Measurements from ENCODE around the gene KIAA1549.

KIAA1549 gene

DNA sequence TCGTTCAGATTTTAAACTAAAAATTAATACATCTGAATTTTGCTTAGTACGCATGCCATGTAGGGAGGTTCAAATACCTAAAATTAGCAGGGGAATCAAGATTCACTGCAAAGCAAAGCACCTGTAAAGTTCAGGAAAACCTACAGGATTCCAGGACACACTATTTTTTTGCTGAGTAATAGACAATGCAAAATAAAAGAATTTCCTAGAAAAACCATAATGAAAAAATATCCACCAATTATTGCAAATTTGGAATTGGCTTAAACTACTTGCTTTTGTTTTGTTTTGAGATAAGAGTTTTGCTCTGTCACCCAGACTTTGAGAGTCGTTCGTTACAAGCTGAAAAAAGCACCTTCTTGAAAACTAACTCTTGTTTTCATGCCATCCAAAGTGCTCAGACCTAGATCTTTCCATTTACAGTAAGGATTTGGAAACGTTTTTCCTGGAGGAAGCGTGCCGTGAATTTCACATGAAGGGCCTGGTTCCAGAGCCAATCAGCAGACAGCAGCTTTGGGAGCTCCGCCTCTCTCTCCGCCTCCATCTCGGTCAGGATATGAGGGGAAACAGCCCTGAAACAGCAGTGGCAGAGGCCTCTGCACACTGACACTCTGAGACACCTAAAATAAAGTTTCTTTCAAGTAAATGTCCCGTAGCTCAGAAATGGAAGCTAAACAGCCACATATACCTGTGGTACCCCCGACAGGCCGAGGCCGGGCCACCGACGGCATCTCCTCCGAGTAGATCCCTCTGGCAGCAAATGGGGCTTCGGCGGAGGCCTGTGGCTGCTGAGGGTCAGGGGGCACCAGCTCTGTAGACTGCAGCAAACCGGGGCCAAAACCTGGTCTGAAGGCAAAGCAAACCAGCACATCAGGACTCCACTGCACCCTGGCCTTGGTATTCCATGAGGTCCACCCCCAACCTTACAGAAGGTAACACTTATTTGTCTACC lies 137.3 kb downstream of the KIAA1549 start:
- DNase-seq (ENCODE audit: insufficient read length, low spot score) (no peak), FAIRE-seq (no peak)
- TF ChIP-seq POLR2A (IDR thresholded peaks at IDR 0.05; ENCODE audit: low read depth, low read length): no peak

DNA sequence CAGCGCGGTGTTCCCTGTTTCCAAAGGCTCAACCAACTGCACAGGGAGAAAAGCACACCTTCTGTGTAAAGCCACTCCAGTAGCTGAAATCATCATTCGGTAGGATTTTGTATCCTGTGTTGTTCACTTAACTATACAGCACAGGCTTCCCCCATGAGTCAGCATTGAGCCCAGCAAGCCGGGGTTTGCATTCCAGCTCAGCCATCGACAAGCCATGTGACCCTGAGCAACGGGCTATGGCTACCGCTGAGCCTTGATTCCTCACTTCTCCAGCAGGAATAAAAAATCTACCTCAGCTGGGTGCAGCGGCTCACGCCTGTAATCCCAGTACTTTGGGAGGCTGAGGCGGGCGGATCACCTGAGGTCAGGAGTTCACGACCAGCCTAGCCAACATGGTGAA lies 139.1 kb downstream of the KIAA1549 start:
- FAIRE-seq (peak; percentile 93), DNase-seq (ENCODE audit: insufficient read length, low spot score) (peak; percentile 80)
- TF ChIP-seq POLR2A (IDR thresholded peaks at IDR 0.05; ENCODE audit: low read depth, low read length): no peak

DNA sequence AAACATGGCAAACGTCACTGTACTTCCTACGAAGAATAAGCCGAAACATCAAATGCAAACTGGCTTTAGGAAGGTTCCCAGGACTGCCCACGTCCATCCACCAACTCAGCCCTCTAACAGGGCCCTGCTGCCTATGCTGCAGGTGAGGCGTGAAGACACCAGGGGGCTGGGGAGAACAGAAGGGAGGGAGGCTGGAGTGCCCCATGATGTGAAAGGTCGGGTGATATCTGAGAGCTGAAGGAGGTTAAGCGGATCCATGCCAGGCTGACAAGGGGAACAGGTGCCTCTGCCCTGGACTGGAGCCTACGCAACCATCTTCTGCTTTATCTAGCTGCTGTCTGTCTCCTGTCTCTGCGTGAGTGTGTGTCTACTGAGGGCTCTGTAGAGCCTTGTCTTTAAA lies 143.0 kb downstream of the KIAA1549 start:
- DNase-seq (ENCODE audit: insufficient read length, low spot score) (no peak), FAIRE-seq (no peak)
- TF ChIP-seq POLR2A (IDR thresholded peaks at IDR 0.05; ENCODE audit: low read depth, low read length): no peak

DNA sequence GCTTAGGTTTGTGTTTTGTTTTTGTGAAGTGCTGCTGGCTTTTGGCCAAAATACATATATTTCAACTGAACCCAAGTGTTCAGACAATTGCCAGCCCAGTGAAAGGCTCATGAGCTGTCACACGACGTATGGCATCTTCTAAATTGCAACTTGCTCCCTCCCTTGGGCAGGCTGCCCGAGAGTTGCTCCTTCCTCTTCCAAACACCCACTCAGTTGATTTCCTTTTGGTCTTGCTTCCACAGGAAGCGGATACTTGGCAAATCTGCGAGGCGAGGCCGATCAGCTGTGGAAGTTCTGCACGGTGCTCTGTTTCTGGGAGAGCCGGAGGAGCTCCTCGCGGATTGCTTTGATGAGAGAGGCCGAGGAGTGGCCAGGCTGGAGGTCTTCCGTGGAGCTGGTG lies 143.6 kb downstream of the KIAA1549 start:
- FAIRE-seq: no peak
- no peak for DNase-seq (ENCODE audit: insufficient read length, low spot score)
- TF ChIP-seq POLR2A (IDR thresholded peaks at IDR 0.05; ENCODE audit: low read depth, low read length): no peak

DNA sequence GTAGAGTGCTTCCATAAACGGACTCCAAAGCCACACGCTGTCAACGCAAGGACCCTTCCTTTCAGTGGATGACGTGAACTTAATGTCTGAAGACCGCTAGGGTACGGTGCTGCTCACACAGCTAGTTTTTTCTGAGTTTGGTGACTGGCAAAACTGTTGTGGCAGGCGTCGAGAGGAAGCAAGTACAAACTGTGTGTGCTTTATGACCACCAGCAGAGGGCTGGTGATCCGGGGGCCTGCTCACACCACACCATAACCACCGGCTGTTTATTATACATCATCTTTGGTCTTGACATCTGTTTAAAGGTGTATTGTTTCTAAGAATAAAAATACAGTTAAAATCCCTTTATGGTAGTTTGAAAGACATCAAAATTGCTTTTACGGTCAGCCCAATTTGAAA lies 146.1 kb downstream of the KIAA1549 start:
- no peak for TF ChIP-seq POLR2A (IDR thresholded peaks at IDR 0.05; ENCODE audit: low read depth, low read length)
- DNase-seq (ENCODE audit: insufficient read length, low spot score) (no peak), FAIRE-seq (no peak)

DNA sequence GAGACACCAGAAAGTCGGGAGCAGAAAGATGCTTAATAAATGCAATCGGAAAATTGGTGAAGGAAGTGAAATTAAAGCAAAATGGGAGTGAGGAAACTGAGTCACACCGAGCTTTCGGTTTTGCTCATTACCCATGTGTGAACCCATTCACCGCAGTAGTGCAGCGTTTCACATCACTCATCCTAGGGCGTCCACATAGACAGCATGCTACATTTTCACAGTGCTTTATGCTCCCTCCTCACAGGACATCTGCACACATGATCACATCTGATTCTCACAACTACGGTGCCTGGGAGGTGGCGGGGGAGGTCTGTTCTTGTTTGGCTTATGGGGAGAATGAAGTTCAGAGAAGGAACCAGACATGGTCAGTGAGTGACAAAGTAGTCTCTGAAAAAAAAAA lies 146.6 kb downstream of the KIAA1549 start:
- no peak for FAIRE-seq
- DNase-seq (ENCODE audit: insufficient read length, low spot score): no peak
- no peak for TF ChIP-seq POLR2A (IDR thresholded peaks at IDR 0.05; ENCODE audit: low read depth, low read length)

DNA sequence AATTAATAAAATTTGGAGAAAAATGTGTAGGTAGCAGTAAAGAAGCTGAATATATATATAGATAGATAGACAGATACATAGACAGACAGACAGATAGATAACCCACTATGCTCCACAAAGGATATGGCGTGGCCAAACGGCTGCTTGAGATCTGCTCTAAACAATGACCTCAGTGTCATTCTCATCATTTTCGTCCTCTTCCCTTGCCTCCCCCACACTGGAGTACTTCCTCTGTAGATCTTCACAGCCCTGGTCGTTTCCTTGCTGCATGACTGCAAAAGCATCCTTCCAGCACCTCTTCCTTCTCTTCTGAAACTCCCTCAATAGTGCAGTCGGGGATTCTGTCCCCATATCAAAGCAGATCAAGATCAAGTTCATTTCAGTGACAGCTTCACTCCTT lies 147.6 kb downstream of the KIAA1549 start:
- DNase-seq (ENCODE audit: insufficient read length, low spot score) (no peak), FAIRE-seq (no peak)
- TF ChIP-seq POLR2A (IDR thresholded peaks at IDR 0.05; ENCODE audit: low read depth, low read length): no peak

DNA sequence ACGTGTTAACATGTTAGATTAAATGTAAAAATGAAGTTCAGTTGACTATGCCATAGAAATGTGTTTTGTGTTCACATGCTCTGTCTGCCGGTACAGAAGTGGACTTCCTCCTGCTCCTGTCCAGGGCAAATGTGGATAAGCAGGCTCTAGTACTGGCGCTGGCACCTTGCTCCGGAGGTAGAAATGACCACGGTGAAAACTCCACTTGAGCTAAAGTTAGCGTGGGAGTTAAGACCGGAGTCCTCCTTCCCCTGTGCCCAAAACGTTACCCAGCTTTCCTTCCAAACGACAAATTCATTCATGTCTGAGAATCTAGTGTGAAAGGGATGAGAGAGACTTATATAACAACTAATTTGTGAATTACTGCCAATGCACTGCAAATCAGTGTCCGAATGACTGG lies 148.2 kb downstream of the KIAA1549 start:
- DNase-seq (ENCODE audit: insufficient read length, low spot score) (no peak), FAIRE-seq (no peak)
- no peak for TF ChIP-seq POLR2A (IDR thresholded peaks at IDR 0.05; ENCODE audit: low read depth, low read length)

DNA sequence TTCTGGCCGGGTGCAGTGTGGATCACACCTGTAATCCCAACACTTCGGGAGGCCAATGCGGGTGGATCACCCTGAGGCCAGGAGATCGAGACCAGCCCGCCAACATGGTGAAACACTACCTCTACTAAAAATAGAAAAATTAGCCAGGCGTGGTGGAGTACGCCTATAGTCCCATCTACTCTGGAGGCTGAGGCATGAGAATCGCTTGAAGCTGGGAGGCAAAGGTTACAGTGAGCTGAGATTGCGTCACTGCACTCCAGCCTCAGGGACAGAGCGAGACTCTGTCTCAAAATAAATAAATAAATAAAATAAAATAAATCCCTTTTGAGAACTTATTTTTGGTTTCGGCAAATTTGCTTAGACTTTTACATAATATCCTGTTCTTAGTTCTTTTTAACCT lies 151.9 kb downstream of the KIAA1549 start:
- TF ChIP-seq POLR2A (IDR thresholded peaks at IDR 0.05; ENCODE audit: low read depth, low read length): no peak
- no peak for FAIRE-seq
- DNase-seq (ENCODE audit: insufficient read length, low spot score): no peak

DNA sequence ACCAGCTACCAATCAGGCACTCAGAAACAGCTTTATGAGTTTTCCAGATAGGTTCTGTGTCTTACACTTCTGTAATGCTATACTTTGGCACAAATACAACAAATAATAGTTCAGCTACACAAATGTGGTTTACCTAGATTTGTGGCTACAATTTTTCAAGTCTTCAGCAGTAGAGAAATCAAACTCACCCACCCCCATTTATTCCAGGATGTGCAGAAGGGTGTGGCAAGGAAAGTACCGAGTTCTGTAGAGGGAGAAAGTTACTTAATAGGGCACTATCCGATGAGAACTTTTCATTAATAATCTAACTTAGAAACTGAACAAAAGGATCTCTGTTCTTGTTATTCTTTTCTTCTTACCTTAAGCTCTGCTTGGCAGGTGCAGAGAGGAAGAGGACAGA lies 152.9 kb downstream of the KIAA1549 start:
- FAIRE-seq (no peak), DNase-seq (ENCODE audit: insufficient read length, low spot score) (no peak)
- TF ChIP-seq POLR2A (IDR thresholded peaks at IDR 0.05; ENCODE audit: low read depth, low read length): no peak

DNA sequence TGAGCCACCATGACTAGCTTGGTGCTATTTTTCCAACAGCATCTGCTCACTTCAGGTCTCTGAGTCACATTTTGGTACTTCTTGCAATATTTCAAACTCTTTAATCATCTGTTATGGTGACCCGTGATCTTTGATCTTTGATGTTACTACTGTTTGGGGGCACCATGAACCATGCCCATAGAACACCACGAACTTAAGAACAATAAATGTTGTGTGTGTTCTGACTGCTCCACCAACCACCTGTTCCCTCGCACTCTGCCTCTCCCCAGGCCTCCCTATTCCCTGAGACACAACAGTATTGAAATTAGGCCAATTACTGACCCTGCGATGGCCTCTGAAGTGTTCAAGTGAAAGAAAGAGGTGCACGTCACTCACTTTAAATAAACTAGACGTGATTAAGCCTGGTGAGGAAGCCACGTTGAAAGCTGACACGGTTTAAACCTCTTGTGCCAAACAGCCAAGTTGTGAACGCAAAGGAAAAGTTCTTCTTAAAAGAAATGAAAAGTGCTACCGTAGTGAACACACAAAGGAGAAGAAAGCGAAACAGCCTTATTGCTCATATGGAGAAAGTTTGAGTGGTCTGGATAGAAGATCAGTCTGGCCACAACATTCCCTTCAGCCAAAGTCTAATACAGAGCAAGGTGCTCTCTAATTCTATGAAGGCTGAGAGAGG lies 156.0 kb downstream of the KIAA1549 start:
- no peak for DNase-seq (ENCODE audit: insufficient read length, low spot score)
- no peak for TF ChIP-seq POLR2A (IDR thresholded peaks at IDR 0.05; ENCODE audit: low read depth, low read length)
- no peak for FAIRE-seq

DNA sequence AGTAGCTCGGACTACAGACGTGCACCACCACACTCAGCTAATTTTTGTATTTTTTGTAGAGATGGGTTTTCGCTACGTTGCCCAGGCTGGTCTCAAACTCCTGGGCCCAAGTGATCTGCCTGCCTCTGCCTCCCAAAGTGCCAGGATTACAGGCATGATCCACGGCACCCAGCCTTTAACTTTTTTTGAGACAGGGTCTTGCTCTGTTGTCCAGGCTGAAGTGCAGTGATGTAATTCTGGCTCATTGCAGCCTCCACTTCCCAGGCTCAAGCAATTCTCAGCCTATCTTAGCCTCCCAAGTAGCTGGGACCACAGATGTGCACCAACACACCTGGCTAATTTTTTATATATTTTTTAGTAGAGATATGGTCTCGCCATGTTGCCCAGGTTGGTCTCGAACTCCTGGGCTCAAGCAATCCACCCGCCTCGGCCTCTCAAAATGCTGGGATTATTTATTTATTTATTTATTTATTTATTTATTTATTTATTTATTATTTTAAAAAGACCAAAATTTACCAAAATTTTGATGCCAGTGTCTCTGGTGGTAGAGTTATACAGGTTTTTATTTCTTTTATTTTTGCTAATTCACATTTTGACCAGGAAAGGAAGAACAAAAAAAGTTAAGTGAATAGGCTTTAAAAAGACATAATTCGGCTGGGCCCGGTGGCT lies 158.2 kb downstream of the KIAA1549 start:
- no peak for TF ChIP-seq POLR2A (IDR thresholded peaks at IDR 0.05; ENCODE audit: low read depth, low read length)
- FAIRE-seq: no peak
- no peak for DNase-seq (ENCODE audit: insufficient read length, low spot score)

DNA sequence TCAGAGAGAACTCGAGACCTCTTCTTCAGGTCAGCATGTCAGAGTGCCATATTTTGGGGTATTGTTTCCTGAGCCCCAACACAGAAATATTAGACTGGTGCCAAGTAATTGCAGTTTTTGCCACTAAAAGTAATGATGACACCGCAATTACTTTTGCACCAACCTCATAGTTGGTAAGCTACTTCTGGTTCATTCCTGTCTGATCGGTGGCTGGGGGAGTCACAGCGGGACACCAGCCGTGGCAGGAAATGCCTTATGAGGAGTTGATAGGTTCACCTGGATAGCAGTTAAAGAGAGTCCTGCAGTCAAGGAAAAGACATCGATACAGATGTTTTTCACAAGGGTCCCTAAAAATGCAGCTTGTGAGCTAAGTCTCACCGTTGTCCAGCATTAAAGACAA lies 159.3 kb downstream of the KIAA1549 start:
- FAIRE-seq (no peak), DNase-seq (ENCODE audit: insufficient read length, low spot score) (no peak)
- no peak for TF ChIP-seq POLR2A (IDR thresholded peaks at IDR 0.05; ENCODE audit: low read depth, low read length)

DNA sequence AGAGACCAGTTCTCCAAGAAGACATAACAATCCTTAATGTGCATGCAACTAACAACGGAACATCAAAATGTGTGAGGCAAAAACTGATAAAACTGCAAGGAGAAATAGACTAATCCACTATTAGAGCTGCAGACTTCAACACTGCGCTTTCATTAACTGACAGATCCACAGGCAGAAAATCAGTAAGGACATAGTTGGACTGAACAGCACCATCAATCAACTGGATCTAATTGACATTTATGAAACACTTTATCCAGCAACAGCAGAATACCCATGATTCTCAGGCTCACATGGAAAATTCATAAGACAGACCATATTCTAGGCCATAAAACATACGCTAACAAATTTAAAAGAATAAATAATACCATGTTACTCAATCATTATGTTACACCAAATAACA lies 161.6 kb downstream of the KIAA1549 start:
- no peak for DNase-seq (ENCODE audit: insufficient read length, low spot score)
- no peak for TF ChIP-seq POLR2A (IDR thresholded peaks at IDR 0.05; ENCODE audit: low read depth, low read length)
- FAIRE-seq: no peak
